ENCODE results near the gene CDH4.

The CDH4 gene

GRCh38 chr20:61861054-61861841, 609.2 kb downstream of the CDH4 start:
- no peak for DNase-seq

- no peak for DNase-seq
These were observed 609.8 kb downstream of the CDH4 start for GRCh38 chr20:61861858-61862257.

GRCh38 chr20:61862881-61863280, 610.8 kb downstream of the CDH4 start:
- DNase-seq, result no peak

DNA sequence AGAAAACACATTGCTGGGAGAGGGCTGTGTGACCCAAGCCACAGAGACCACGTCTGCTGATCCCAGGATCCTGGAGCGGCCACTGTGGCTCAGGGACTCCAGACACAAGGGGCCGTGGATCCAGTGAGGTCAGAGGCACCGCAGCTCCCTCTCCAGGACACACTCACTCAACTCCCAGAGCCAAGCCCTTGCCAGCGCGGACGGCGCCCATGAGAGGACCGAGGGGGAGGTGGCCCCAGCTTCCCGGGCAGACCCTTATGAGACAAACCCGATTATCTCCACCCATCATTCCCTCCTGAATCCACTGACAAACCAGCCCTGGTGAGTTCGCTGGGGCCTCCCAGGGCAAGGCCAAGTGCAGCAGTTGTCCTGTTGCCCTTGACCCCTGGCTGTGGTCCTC, 612.4 kb downstream of the CDH4 start:
- DNase-seq, result no peak

GRCh38 chr20:61865353-61865752, 613.3 kb downstream of the CDH4 start:
- no peak for DNase-seq

DNA sequence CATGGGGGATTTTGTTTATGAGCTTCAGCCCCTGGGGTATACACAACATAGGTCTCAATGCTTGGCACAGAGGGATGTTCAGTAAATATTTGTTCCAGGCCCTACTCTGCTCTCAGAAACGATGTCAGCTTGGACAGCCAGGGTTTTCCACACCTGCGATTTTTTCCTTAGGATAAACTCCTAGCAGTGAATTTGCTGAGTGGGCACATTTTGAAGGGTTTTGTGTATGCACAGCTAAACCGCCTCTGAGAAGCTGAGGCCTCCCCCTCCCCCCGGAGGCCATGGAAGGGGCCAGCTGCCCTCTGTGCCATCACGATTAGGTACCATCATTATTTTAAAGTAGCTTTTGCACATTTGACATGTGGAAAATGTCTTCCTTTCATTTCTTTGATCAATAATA, 614.1 kb downstream of the CDH4 start:
- DNase-seq, result no peak

DNA sequence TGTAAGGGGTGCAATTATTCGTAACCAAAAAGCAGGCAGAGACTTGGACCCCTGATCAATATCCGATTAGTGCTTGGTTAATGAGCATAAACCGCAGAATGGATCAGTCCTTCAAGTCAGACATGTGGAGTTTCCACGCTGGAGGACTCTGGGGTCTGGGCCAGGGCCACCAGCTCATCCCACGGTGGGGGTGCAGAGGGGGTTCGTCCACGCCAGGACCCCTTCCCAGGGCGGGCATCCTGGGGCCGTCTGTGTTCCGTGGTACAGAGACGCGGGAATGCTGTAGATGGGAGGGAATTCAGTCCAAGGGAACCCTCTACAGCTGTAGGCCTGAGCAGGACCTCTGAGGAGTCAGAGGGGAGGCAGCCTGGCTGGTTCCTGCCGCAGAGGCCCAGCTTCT, 615.9 kb downstream of the CDH4 start:
- DNase-seq, result no peak

- DNase-seq, result no peak
These were observed 616.5 kb downstream of the CDH4 start for GRCh38 chr20:61868466-61869090.

GRCh38 chr20:61869750-61870507, 617.9 kb downstream of the CDH4 start:
- DNase-seq, result no peak

- no peak for DNase-seq
These were observed 619.1 kb downstream of the CDH4 start for GRCh38 chr20:61871160-61871559.

- no peak for DNase-seq
These were observed 619.9 kb downstream of the CDH4 start for GRCh38 chr20:61871913-61872312.

- no peak for DNase-seq
These were observed 620.4 kb downstream of the CDH4 start for GRCh38 chr20:61872371-61872900.

GRCh38 chr20:61873651-61874420, 621.8 kb downstream of the CDH4 start:
- no peak for DNase-seq

DNA sequence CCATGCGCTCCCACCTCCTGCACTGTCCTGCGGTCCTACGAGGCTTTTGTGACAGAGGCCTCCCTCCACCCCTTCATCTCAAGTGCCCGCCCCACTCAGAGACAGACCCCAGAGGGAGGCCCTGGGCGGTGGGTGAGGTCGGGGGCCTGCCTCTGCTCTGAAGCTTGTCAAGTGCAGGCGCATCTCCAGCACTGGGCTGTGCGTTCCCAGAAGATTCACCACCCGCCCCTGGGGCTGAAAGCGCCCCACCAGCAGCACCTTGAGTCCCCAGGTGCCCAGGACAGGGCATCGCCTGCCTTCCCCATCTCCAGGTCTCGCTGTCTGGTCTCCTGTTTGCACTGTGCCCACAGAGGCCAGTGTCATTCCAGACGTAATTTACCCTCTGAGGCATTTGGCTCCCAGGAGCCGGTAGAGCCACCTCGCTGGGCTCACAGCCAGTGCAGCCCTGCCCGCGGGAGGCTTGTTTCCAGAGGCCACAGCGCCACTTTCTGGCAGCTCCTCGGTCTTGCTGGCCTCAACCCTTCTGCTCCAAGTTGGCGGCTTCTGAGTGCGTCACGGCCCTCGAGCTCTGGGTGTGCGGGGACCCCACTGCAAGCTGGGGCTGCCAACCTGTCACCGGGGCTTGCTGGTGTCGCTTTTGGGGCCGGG, 622.5 kb downstream of the CDH4 start:
- no peak for DNase-seq

GRCh38 chr20:61875221-61875885, 623.3 kb downstream of the CDH4 start:
- DNase-seq, result no peak

DNA sequence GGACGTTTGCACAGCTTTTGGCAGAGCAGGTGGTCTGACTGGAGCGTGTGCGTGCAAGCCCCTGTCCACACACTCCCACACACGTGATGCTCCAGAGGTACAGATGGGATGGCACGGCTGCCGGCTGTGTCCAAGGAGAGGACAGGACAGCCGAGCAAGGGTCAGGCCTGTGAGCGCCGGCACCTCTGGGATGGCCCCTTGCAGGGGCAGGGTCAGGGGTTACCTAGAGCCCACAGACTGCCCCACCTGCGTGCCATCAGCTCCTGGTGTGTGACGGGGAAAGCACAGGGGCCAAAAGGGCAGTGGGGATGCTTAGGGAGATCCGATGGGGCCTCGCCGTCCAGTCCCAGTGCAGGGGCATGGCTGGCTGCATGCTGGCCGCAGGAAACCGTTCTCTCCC, 623.9 kb downstream of the CDH4 start:
- no peak for DNase-seq

- DNase-seq, result no peak
These were observed 625.1 kb downstream of the CDH4 start for GRCh38 chr20:61876952-61877728.

- DNase-seq, result no peak
These were observed 625.9 kb downstream of the CDH4 start for GRCh38 chr20:61877776-61878477.

DNA sequence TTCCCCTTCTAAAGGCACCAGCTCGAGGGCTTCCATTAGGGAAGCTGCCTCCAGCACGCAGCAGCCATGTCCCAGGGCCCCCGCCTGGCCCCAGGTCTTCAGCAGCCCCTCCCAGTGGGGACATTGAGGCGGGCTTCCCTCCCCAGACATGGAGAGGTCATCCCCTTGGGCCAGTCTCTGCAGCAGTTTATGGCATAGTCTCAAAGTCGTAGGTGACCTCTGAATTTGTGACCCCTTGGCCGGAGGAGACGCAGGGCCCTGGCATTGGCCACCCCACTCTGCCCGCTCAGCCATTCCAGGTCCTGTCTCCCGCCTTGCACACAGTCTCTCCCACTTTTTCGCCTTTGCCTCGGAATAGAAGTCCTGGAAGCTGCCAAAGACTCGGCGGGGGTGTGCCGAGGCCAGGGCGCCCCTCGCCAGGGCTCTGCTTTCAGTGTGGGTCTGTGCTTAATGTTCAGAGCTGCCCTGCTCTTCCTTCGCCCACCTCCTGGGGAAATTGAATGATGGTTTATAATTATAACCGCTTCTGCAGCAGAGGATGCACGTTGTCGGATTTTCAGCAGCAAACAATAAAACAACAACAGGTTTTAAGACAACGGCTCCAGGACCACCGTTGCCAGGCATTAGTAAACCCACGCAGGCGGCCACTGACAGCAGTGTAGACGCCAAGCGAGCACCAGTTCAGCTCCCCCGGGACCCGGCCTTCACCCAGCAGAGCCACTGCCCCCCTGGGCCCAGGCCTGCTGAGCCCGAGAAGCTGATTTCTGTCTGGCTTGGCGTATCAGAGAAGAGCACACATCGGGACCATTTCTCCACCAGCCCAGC, 626.6 kb downstream of the CDH4 start:
- DNase-seq, result no peak

DNA sequence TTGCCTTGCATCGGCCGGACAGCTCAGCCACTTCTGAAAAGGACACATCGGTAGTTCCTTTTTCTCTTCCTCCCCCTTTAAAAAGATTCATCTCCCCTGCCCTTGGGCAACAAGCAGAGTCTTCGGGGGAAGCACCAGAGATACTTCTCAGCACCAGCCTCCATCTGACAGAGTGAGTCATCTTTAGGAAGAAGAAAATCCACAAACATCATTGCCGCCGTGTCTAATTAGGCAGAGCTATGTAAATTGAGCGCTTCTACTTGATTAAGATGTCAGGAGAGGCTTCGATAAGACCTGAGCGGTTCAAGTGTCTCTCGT, 627.2 kb downstream of the CDH4 start:
- no peak for DNase-seq

Data from stimulated activated CD4-positive, alpha-beta T cell treated with anti-CD3 and anti-CD28 coated beads, Interleukin-4, amount 100 ng/mL, for 24 hours (primary cell).